ENCODE results near the gene TEX2. TPM values are rescaled to one million over a fixed set of nuclear protein-coding genes. Genes with fewer than 3 reads are reported as not detected.

The TEX2 gene
- total and polyA plus RNA-seq, 2 experiments from 2014 or later = 7.5 to 17.7 TPM

- Histone ChIP-seq H2AFZ (no peak overlapping the region), H3K36me3 (ENCODE audit: insufficient read depth) (no peaks in the 10 kb centered on the region), H3K27ac (ENCODE audit: low read depth) (no peak overlapping the region), H3K4me2 (no peak overlapping the region), H3K9me2 (ENCODE audit: insufficient read depth) (peaks cover 4% of the 10 kb centered on the region; the same call in 1 of the 2 replicates), H4K20me1 (replicated peaks; ENCODE audit: insufficient read depth) (no peaks in the 10 kb centered on the region), H3K4me3 (no peak overlapping the region), H3K79me2 (replicated peaks; ENCODE audit: insufficient read depth) (no peaks in the 10 kb centered on the region), H3K27me3 (ENCODE audit: insufficient read depth) (no peaks in the 10 kb centered on the region), H3K4me1 (ENCODE audit: insufficient read depth) (peaks cover 7% of the 10 kb centered on the region; the same call in 1 of the 2 replicates), H3F3A (replicated peaks; ENCODE audit: low read depth) (no peaks in the 10 kb centered on the region)
- H3K27ac Mint-ChIP-seq = peak overlapping the region; percentile 34; the same call in 1 of the 2 replicates
- H3K36me3 Mint-ChIP-seq (ENCODE audit: low read depth) = no peaks in the 10 kb centered on the region
- TF ChIP-seq JUNB (IDR thresholded peaks at IDR 0.05; ENCODE audit: unreplicated experiment) (no peak), ZNF114 (CRISPR knock-in tag; IDR thresholded peaks at IDR 0.05) (no peak), CREB1 (CRISPR knock-in tag; IDR thresholded peaks at IDR 0.05; ENCODE audit: low read depth) (no peak), ETS1 (IDR thresholded peaks at IDR 0.05) (no peak), CTCF (conservative IDR thresholded peaks at IDR 0.05; ENCODE audit: low read depth in 2 of 2) (no peak), NANOG (IDR thresholded peaks at IDR 0.05; ENCODE audit: borderline replicate concordance) (no peak), EZH2 (IDR thresholded peaks at IDR 0.05; ENCODE audit: low read depth, unreplicated experiment) (no peak), ZNF462 (CRISPR knock-in tag; IDR thresholded peaks at IDR 0.05) (no peak), ZNF331 (CRISPR knock-in tag; IDR thresholded peaks at IDR 0.05; ENCODE audit: low read depth) (no peak), STAT1 (IDR thresholded peaks at IDR 0.05; ENCODE audit: unreplicated experiment) (no peak), POLR2AphosphoS5 (IDR thresholded peaks at IDR 0.05; ENCODE audit: low read depth) (no peak), REST (IDR thresholded peaks at IDR 0.05; ENCODE audit: unreplicated experiment) (no peak), EZH2phosphoT487 (IDR thresholded peaks at IDR 0.05; ENCODE audit: unreplicated experiment) (no peak)
- peaks cover 10% of the 10 kb centered on the region for H3K4me1 Mint-ChIP-seq
- no peaks in the 10 kb centered on the region for H3K9me3 Mint-ChIP-seq
- no peak overlapping the region for H3K4me3 Mint-ChIP-seq
- no peak for DNase-seq (ENCODE audit: low spot score)
- H3K27me3 Mint-ChIP-seq (ENCODE audit: insufficient read depth, low read depth, poor library complexity) = peaks cover 6% of the 10 kb centered on the region
- no peak for ATAC-seq
These were observed 155.4 kb downstream of the TEX2 start for GRCh38 chr17:64107500-64108236.
